ENCODE data around the gene XIRP2.

The XIRP2 gene

DNA sequence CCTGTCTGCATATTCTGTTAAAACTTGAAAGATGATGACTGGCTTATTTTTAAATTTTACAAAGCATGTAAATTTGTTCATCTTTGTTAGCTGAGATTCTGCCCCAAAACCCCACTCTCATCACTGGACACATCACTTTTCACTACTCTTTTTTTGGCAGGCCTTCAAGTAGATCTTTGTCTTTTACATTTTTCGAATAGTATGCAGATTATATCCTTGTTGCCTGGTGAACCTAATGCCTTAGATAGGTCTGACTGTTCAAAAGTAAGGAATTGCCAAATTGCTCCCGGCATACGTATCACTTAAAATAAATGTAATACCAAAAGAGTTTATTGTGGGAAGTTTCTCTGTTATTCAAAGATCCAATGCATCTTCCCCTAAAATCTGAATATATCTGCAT, 303.3 kb downstream of the XIRP2 start:
- no peaks in the 10 kb centered on the region for H3K4me1 ChIP-seq (ENCODE audit: insufficient read depth, low read length)
- no peaks in the 10 kb centered on the region for H3K9me3 ChIP-seq (ENCODE audit: control insufficient read depth, insufficient read depth, low read length)
- no peaks in the 10 kb centered on the region for H3K36me3 ChIP-seq (ENCODE audit: insufficient read depth, low read length)
- H3K9ac ChIP-seq (ENCODE audit: low read depth, low read length), result no peak overlapping the region

DNA sequence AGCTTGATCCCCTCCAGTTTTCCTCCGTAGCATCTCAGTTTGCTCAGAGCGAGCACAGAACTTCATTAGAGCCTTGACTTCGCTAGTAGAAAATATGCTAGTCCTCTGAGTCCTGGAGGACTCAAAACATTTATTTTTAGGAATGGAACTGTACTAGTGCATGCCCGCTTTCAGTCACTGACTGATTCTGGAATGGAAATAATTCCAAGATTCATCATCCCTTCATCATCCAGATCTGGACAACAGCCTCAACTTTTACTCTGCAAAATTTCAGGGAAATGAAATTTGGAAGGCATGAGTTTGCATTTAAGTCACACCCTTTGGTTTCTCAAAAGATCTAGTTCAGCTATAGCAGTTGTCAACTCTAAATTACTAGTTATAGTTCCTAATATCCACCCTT, 304.6 kb downstream of the XIRP2 start:
- H3K9me3 ChIP-seq (ENCODE audit: control insufficient read depth, insufficient read depth, low read length), result no peaks in the 10 kb centered on the region

DNA sequence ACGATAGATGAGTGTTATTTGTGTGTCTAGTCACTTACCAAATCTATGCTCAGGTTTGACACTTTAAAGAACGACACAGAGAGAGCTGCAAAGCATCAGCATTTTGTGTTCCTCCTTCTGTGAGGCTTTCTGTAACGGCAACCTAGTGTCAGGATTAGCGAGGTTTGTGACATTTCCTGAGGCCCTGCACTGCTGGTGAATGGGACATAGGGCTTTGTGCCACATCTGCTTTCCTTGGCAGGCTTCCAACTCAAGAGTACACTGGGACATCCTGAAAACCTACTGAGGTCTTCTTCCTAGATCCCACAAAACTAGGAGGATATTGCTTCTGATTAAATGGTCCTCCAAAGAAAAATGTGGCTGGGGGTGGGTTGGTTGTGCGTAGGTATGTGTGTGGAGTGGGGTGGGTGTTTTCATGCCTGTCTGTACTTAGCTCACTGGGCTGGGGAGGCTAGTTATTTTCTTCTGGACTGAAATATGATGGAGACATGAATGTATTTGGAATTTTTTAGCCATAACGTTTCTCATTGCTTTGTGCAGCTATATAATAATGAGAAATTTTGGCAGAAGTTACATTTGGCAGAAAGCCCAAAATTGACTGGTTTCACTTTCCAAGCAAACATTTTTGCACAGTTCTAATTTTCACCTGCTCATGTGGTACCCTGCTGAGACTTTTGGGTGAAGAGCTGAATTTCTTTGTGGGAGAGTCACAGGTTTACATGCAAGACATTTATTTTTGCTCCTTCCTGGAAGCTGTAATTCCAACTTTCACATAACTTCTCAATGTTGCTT, 308.4 kb downstream of the XIRP2 start:
- no peak overlapping the region for H3K9ac ChIP-seq (ENCODE audit: low read depth, low read length)
- H3K4me1 ChIP-seq (ENCODE audit: insufficient read depth, low read length), result no peaks in the 10 kb centered on the region
- H3K36me3 ChIP-seq (ENCODE audit: insufficient read depth, low read length), result no peaks in the 10 kb centered on the region
- H3K9me3 ChIP-seq (ENCODE audit: control insufficient read depth, insufficient read depth, low read length), result no peaks in the 10 kb centered on the region

More for the DNA sequence above, 304.6 kb downstream of the XIRP2 start:
- Histone ChIP-seq H3K36me3 (ENCODE audit: insufficient read depth, low read length) (no peaks in the 10 kb centered on the region), H3K9ac (ENCODE audit: low read depth, low read length) (no peak overlapping the region), H3K4me1 (ENCODE audit: insufficient read depth, low read length) (no peaks in the 10 kb centered on the region)

DNA sequence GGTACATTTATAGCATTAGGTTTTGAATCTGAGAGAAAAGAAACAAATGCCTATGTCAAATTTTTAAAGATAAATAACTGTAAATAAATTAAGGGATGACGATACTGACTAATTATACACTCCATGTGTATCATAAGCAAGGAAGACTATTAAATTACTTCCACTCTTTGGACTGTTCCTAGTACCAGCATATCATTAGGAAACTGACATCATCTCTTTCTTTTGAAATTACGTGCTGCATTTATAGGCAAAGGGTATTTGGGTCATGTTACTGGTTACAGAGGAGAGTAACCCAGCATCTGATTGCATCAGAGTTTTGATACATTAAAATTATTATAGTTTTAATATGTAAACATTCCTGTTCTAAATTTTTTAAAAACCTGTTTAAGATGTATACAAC, 309.7 kb downstream of the XIRP2 start:
- Histone ChIP-seq H3K9me3 (ENCODE audit: control insufficient read depth, insufficient read depth, low read length) (no peaks in the 10 kb centered on the region), H3K9ac (ENCODE audit: low read depth, low read length) (no peak overlapping the region), H3K36me3 (ENCODE audit: insufficient read depth, low read length) (no peaks in the 10 kb centered on the region), H3K4me1 (ENCODE audit: insufficient read depth, low read length) (no peaks in the 10 kb centered on the region)

DNA sequence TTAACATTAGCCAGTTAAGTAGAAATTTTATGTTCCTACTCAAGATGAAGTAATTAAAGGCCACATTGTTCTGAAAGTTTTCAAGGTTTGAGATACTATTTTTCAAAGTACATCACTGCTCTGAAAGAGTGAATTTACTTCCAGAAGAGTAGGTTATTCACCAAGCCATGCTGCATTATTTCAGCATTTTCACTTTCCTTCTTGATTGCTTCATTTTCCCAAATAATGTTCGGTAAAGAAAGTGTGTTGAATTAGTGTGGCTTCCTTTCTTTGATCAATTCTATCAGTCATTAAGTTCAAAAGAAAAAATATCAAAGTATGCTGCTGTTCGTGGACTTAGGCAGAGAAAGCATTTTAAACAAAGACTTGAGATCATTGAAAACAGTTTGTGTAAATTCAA, 310.3 kb downstream of the XIRP2 start:
- no peaks in the 10 kb centered on the region for H3K9me3 ChIP-seq (ENCODE audit: control insufficient read depth, insufficient read depth, low read length)

DNA sequence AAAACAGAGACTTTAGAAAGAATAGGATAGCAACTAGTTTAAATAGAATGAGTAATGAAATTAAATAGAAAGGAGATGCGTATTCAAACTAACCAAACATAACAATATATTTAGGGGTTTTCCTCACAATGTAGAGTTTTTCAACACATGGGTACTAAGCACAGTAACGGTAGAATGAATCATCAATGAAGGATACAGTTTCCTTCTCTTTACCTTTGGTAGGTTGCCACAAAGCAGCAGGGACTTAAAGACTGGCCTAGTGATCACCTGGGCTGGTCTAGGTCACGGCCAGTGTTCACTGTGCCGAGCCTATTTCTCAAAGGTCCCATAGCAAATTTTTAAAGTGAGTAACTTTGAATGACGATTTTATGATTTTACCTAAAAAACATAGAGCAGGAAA, 311.7 kb downstream of the XIRP2 start:
- H3K9me3 ChIP-seq (ENCODE audit: control insufficient read depth, insufficient read depth, low read length), result no peaks in the 10 kb centered on the region
- H3K4me1 ChIP-seq (ENCODE audit: insufficient read depth, low read length), result no peaks in the 10 kb centered on the region
- H3K36me3 ChIP-seq (ENCODE audit: insufficient read depth, low read length), result no peaks in the 10 kb centered on the region
- no peak overlapping the region for H3K9ac ChIP-seq (ENCODE audit: low read depth, low read length)

More for the DNA sequence above, 310.3 kb downstream of the XIRP2 start:
- no peaks in the 10 kb centered on the region for H3K36me3 ChIP-seq (ENCODE audit: insufficient read depth, low read length)
- H3K9ac ChIP-seq (ENCODE audit: low read depth, low read length), result no peak overlapping the region
- H3K4me1 ChIP-seq (ENCODE audit: insufficient read depth, low read length), result no peaks in the 10 kb centered on the region

DNA sequence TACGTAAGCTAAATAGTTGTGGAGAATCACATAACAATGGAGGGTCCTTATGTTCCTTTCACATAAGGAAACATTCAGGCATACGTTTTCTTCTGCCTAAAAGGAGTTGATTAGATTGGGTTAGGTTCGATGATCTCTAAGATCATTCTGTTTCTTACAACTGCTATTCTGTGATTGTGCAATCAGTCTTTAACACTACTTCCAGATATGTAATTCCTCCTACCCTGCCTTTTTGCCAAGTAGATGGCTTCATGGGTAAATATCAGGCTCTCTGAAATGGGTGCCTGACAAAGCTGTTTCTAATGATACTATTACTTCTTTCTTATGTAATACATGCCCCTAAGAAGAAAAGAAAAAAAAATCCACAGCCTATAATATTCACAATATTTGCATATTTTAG, 321.5 kb downstream of the XIRP2 start:
- H3K4me1 ChIP-seq (ENCODE audit: insufficient read depth, low read length), result no peaks in the 10 kb centered on the region
- no peaks in the 10 kb centered on the region for H3K9me3 ChIP-seq (ENCODE audit: control insufficient read depth, insufficient read depth, low read length)
- H3K36me3 ChIP-seq (ENCODE audit: insufficient read depth, low read length), result no peaks in the 10 kb centered on the region
- no peak overlapping the region for H3K9ac ChIP-seq (ENCODE audit: low read depth, low read length)

DNA sequence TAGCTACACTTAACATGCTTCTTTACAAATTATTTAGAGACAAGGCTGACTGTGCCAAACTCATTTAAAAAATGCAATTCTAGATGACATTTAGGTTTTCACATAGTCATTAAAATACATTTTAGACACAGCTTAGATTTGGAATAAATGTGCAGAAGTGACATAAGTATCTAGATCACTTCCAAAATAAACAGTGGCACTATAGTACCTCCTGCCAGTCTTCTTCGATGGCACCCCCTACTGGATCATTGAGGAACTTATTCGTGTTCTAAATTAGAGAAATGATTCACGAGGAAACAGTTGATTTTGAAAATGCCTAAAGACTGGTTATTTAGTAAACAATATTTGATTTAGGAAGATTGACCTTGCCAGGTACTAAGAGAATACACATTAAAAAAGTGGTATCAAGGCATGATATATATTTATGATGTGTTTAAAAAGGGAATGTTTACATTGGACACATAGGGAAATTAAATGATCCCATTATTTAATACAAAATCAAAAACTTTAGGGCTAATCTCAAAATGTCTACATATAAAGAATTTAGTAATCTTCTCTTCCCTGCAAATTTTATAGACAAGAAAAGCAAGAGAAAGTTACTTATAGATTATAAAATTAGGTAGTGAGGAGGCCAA, 323.9 kb downstream of the XIRP2 start:
- Histone ChIP-seq H3K9me3 (ENCODE audit: control insufficient read depth, insufficient read depth, low read length) (no peaks in the 10 kb centered on the region), H3K9ac (ENCODE audit: low read depth, low read length) (no peak overlapping the region), H3K36me3 (ENCODE audit: insufficient read depth, low read length) (no peaks in the 10 kb centered on the region), H3K4me1 (ENCODE audit: insufficient read depth, low read length) (no peaks in the 10 kb centered on the region)

DNA sequence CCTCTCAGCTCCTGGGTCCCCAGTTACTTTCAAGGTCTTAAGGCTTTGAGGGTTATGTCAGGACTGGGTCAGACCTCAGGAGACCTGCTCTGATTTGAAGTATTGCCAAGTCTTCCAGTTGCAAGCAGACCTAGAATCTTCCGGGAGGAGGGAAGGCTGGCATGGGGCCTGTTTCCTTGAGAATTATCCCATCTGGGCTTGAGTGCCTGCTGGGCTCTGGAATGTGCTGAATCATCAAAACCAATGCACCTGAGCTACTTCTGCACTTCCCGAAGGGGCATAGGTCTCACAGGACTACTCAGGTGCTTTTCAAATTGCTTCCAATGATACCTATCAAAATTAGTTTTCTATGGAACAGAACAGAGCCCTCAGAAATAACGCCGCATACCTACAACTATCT, 327.3 kb downstream of the XIRP2 start:
- H3K4me1 ChIP-seq (ENCODE audit: insufficient read depth, low read length), result no peaks in the 10 kb centered on the region

DNA sequence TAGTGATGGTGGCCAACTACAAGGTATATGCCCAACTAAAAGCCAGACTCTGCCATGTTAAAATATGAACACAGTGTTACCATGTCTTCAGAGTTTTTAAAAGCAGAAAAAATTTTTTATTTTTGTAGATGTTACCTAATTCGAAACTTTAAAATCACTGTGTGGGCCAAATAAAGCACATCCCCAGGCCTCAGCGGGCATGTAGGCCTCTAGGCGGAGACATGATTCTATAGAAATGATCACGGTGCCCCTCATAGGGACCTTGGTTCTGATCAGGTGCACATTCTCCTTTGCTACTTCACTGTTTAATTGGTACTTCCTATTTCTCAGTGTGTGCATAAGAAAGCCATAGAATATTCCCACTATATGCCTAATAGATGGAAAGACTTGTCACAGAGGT, 349.2 kb downstream of the XIRP2 start:
- no peaks in the 10 kb centered on the region for H3K36me3 ChIP-seq (ENCODE audit: insufficient read depth, low read length)
- no peaks in the 10 kb centered on the region for H3K4me1 ChIP-seq (ENCODE audit: insufficient read depth, low read length)
- H3K9ac ChIP-seq (ENCODE audit: low read depth, low read length), result no peak overlapping the region
- no peaks in the 10 kb centered on the region; the same call in 1 of the 2 replicates for H3K9me3 ChIP-seq (ENCODE audit: control insufficient read depth, insufficient read depth, low read length)

More for the DNA sequence above, 327.3 kb downstream of the XIRP2 start:
- no peaks in the 10 kb centered on the region for H3K9me3 ChIP-seq (ENCODE audit: control insufficient read depth, insufficient read depth, low read length)
- no peak overlapping the region for H3K9ac ChIP-seq (ENCODE audit: low read depth, low read length)
- H3K36me3 ChIP-seq (ENCODE audit: insufficient read depth, low read length), result no peaks in the 10 kb centered on the region

DNA sequence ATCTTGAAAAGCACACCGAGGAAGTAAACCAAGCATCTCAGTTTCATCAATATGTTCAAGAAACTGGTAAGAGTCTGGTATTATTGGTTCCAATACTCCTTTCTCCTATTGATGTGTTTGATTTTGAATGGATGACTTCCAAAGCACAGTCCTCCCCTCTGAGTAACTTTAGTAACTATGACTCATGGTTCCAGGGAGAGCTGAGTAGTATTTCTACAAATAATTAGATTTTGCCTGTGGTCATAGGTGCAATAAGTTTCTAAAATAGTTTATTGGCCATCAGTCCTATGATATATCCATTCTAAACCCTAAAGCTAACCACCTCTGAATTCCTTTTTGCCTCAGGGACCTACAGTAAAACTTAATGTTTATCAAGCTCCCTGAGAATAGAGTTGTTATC, 352.4 kb downstream of the XIRP2 start:
- no peaks in the 10 kb centered on the region; the same call in 1 of the 2 replicates for H3K9me3 ChIP-seq (ENCODE audit: control insufficient read depth, insufficient read depth, low read length)
- H3K36me3 ChIP-seq (ENCODE audit: insufficient read depth, low read length), result no peaks in the 10 kb centered on the region
- no peaks in the 10 kb centered on the region for H3K4me1 ChIP-seq (ENCODE audit: insufficient read depth, low read length)
- H3K9ac ChIP-seq (ENCODE audit: low read depth, low read length), result no peak overlapping the region

DNA sequence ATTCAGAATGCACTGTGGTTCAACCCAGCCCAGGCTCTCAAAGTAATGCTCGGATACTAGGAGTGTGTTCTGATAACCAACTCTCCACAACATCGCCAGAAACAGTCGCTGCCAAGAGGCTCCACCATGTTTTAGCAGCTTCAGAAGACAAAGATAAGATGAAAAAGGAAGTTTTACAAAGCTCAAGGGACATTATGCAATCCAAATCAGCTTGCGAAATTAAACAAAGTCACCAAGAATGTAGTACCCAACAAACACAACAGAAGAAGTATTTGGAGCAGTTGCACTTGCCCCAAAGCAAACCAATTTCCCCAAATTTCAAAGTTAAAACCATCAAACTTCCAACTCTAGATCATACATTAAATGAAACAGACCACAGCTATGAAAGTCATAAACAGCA, 360.9 kb downstream of the XIRP2 start:
- Histone ChIP-seq H3K4me1 (ENCODE audit: insufficient read depth, low read length) (no peaks in the 10 kb centered on the region), H3K9ac (ENCODE audit: low read depth, low read length) (no peak overlapping the region)

DNA sequence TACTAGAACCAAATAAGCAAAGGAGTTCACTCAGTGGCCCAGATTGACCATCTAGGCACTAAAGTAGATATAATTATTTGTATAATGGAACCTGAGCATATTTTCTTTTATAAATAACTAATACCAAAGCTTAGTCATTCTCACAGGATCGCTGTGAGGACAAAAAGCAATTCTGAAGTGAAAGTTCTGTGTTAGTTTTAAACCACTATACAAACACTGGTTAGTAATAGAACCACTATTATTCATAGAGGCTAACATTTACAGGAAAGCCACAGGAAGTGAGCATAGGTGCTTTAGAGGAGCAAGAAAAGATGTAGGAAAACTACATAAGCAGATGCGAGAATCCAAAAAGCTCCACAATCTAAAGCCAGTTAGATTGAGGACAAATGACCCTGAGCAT, 364.7 kb downstream of the XIRP2 start:
- Histone ChIP-seq H3K9ac (ENCODE audit: low read depth, low read length) (no peak overlapping the region), H3K9me3 (ENCODE audit: control insufficient read depth, insufficient read depth, low read length) (no peaks in the 10 kb centered on the region), H3K4me1 (ENCODE audit: insufficient read depth, low read length) (no peaks in the 10 kb centered on the region; the same call in 1 of the 2 replicates), H3K36me3 (ENCODE audit: insufficient read depth, low read length) (no peaks in the 10 kb centered on the region)

More for the DNA sequence above, 360.9 kb downstream of the XIRP2 start:
- Histone ChIP-seq H3K36me3 (ENCODE audit: insufficient read depth, low read length) (no peaks in the 10 kb centered on the region), H3K9me3 (ENCODE audit: control insufficient read depth, insufficient read depth, low read length) (no peaks in the 10 kb centered on the region)

DNA sequence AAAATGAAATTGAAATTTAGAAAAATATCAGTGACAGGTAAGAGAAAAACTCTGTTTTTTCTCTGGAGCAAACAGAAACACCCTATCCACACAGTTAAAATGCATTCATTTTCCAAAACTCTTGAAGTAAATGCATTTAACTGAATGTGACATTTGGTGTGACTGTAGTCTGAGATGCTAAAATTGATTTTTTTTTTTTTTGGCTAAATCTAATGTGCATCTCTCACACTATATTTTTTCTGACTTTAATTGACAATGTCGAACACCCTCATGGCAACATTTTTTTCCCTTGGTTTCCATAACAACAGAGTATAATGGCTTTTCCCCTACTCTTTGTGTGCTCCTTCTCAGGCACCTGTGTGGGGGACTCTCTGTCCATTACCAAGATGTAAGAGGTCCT, 366.4 kb downstream of the XIRP2 start:
- no peaks in the 10 kb centered on the region for H3K9me3 ChIP-seq (ENCODE audit: control insufficient read depth, insufficient read depth, low read length)
- H3K4me1 ChIP-seq (ENCODE audit: insufficient read depth, low read length), result peaks cover 5% of the 10 kb centered on the region; the same call in 1 of the 2 replicates
- no peak overlapping the region for H3K9ac ChIP-seq (ENCODE audit: low read depth, low read length)
- no peaks in the 10 kb centered on the region for H3K36me3 ChIP-seq (ENCODE audit: insufficient read depth, low read length)

DNA sequence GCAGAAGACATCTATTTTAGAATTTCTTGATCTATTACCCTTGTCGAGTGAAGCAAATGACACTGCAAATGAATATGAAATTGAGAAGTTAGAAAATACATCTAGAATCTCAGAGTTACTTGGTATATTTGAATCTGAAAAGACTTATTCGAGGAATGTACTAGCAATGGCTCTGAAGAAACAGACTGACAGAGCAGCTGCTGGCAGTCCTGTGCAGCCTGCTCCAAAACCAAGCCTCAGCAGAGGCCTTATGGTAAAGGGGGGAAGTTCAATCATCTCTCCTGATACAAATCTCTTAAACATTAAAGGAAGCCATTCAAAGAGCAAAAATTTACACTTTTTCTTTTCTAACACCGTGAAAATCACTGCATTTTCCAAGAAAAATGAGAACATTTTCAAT, 370.4 kb downstream of the XIRP2 start:
- H3K9ac ChIP-seq (ENCODE audit: low read depth, low read length), result no peak overlapping the region
- H3K36me3 ChIP-seq (ENCODE audit: insufficient read depth, low read length), result no peaks in the 10 kb centered on the region
- peaks cover 5% of the 10 kb centered on the region; the same call in 1 of the 2 replicates for H3K4me1 ChIP-seq (ENCODE audit: insufficient read depth, low read length)
- no peaks in the 10 kb centered on the region for H3K9me3 ChIP-seq (ENCODE audit: control insufficient read depth, insufficient read depth, low read length)

Data from ES-I3 (cell line).